Heart left ventricle (tissue), 13 donors: ENCODE measurements around the gene ZNF598.

Experiments
- CTCF ChIP-seq, 12 donors: fragments of 200-600 bp; sonication (generic) in 4 of 12; IDR thresholded peaks; one replicate each; pipeline versions ENCODE4 v1.5.0 to v1.8.0; 2018 to 2022; ENCODE audit warnings: antibody characterized with exemption in 12 of 12, mild to moderate bottlenecking in 5 of 12
- POLR2A ChIP-seq, 2 donors: fragments of 450-650 bp; IDR thresholded peaks; one replicate each; pipeline ENCODE4 v1.6.1; 2017; ENCODE audit warnings: antibody characterized with exemption in 2 of 2, mild to moderate bottlenecking in 2 of 2, moderate library complexity in 2 of 2
- donor health status: ischemic (EF 13 %, LVEDD 7.1; RV severe dilation, severe dysfunction).
- donor health status: DM: no; HTN: yes; CAD: no.
- donor health status: DM: no; HTN: no; CAD: no.
- donor health status: ischemic (EF 25% LVEDD 6.9; RV normal size, moderate dysfunction).
- donor health status: ischemic (EF 25% LVEDD 5.7; RV mildly dilated, moderate dysfunction).
- donor health status: ischemic (EF 35%, LVEDD 5.7; RV mildly dilated, moderate dysfunction).
- donor health status: nonischemic (EF 11% LVEDD 7.7; RV severe dilation, severe dysfunction).
- donor health status: DM: yes; HTN: yes; CAD: no.
- donor health status: PGD.
- donor health status: ischemic (EF 29% LVEDD 5.4; RV normal size, mild dysfunction).
- donor health status: nonischemic (EF 23%, LVEDD 6.1; RV moderate dilation, normal function).

DNA sequence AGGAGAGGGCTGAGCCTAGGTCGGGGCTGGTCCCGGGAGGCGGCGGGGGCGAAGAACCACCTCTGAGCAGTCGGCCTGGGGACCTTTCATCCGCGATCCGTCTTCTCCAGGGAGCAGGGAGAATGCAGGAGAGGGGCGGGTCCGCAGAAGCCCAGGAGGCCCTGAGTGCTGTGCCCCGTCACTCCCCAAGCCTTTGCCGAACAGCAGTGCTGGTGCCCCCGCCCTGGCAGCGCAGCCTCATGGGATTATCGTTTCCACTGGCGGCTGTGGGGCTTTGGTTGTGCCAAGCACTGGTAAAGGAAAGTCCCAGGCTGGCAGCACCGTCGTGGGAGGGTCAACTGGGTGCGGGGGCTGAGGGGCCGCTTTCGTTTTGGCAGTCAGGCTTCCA, 37.1 kb downstream of the ZNF598 start:
- TF ChIP-seq CTCF (IDR thresholded peaks at IDR 0.05) (no peak), POLR2A (IDR thresholded peaks at IDR 0.05) (no peak)
